HG03442 (cell line): ENCODE measurements around the gene PPP1R12B.
"Not testable (repeated sequence)": the region's sequence is repeated elsewhere in the genome, so short reads cannot be mapped to it uniquely, and the experiment has no call there.

Experiments used
- ATAC-seq: cut with Tn5 transposase; IDR thresholded peaks from one replicate; pipeline ENCODE4 v1.9.1; 2021; ENCODE audit warnings: mild to moderate bottlenecking, moderate library complexity; ENCODE audit not compliant: unreplicated experiment

PPP1R12B gene

GRCh38 chr1:202553560-202554038 is 205.1 kb downstream of the PPP1R12B start:
- no peak for ATAC-seq

- ATAC-seq = not testable (repeated sequence)
Observed at GRCh38 chr1:202554619-202555018, 206.1 kb downstream of the PPP1R12B start.

- ATAC-seq = not testable (repeated sequence)
Observed at GRCh38 chr1:202556037-202556436, 207.5 kb downstream of the PPP1R12B start.

DNA sequence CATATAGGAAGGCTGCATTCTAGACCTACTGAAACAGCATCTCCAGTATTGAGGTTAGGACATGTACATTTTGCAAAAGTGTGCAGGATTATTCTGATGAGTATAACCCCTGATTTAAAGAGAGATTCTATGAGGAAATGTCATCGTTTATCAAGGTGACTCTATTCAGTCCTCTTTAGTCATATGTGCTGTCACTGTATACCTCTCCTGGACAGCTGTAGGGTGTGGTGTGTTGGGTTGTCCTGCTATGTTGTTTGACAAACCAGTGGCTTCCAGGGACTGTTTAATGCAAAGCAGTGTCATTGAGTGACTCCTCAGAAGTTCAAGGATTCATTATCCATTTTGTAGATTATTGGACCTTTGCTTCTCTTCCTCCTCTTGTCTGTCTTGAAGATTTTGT is 209.2 kb downstream of the PPP1R12B start:
- not testable (repeated sequence) for ATAC-seq

DNA sequence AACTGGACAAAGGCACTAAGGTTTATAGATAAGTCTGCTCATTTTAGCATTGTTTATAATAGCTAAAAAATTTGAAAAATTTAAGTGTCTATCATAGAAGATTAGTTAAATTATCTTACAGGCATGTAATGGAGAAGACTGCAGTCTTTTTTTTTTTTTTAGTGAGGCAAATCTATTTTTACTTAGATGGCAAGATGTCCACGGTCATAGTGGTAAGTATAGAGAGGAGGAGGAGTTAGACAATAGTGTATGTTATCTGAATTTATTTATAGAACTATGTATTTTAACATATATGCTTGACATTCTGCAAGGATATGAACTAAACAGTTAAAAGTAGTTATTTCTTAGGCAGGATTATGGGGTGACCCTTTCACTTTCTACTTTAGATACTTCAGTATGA is 212.7 kb downstream of the PPP1R12B start:
- ATAC-seq = no peak

GRCh38 chr1:202561726-202562443 is 213.4 kb downstream of the PPP1R12B start:
- no peak for ATAC-seq

DNA sequence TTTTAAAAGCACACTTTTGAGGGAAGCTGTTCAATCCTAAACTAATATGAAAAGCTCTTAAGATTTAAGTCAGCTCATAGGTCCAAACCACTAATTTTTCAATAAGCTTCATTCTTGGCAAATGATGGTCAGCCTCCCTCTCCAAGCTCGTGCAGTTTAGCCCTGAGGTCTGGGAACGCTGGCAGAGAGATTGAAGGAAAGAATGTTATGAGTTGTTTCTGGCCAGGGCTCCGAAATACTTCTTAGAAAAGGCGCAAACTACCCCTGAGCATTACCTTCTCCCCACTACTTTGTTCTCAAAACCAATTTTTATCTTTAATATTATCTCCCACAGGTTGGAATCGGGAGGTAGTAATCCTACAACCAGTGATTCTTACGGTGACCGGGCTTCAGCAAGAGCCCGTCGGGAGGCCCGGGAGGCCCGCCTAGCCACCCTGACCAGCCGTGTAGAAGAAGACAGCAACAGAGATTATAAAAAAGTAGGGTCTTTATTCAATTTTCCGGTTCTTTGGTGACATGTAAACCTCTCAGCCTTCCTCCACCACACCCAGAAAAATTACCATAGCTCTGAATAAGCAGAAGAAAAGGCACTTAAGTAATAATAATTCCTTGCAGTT is 214.1 kb downstream of the PPP1R12B start:
- ATAC-seq = no peak

DNA sequence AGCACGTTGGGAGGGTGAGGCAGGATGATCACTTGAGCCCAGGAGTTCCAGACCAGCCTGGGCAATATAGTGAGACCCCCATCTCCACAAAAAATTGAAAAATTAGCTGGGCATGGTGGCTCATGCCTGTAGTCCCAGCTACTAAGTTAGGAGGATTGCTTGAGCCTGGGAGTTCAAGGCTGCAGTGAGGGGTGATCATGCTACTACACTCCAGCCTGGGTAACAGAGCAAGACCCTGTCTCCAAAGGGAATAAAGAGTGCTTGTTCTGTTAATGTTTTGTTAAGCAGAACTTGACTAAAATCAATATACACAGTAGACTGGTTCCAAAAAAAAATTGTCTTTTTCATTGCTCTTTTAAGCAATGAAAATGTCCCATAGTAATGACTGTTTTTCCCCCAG is 215.3 kb downstream of the PPP1R12B start:
- ATAC-seq = no peak

GRCh38 chr1:202564958-202565495 is 216.5 kb downstream of the PPP1R12B start:
- ATAC-seq = no peak

- ATAC-seq = peak; percentile 80
Observed at GRCh38 chr1:202565890-202566602, 217.5 kb downstream of the PPP1R12B start.

GRCh38 chr1:202567738-202568137 is 219.2 kb downstream of the PPP1R12B start:
- ATAC-seq = no peak

- no peak for ATAC-seq
Observed at GRCh38 chr1:202568410-202568809, 219.9 kb downstream of the PPP1R12B start.

DNA sequence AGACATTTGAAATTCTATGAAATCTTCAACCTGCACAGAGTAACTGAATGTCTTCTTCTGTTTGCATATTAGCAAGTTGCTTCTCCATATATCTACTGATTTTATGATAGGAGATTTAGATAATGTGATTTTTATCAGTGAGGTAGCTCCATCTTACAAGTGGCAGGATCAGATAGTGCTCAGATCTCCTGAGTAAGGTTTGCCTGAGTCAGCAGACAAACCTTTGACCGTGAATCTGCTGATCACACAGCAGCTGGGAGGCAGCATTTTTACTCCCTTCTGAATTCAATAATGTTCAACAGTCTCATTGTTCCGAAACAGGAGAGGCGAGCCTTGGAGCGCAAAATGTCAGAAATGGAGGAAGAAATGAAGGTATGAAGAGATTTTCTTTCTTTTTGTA is 220.3 kb downstream of the PPP1R12B start:
- ATAC-seq = no peak

- ATAC-seq = no peak
Observed at GRCh38 chr1:202569393-202570322, 221.2 kb downstream of the PPP1R12B start.

DNA sequence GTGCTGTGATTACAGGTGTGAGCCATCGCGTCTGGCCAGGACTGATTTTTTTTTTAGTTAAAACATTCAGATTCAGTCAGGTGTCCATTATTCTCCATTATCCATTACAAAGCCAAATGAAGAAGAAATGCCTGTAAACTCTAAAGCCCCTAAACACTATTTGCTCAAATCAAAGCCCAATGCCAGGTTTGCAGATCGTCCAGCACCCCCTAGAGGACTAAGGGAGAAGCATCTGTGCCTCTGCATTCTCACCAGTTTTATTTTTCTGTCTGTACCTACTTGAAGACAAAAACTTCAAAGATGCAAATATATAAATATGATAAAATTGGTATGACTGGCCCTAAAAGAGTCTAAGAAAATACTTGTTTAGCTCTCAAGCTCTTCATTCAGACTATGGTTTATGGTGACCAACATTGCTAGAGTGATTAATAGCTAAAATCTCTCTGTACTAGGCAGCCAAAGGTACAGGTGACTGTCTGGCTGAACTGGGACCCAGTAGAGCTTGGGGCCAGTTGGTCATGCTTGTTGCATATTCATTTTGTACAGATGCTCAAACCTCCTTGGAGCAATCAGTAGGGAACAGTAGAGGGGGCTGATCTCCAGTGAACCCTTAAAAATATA is 223.3 kb downstream of the PPP1R12B start:
- no peak for ATAC-seq

DNA sequence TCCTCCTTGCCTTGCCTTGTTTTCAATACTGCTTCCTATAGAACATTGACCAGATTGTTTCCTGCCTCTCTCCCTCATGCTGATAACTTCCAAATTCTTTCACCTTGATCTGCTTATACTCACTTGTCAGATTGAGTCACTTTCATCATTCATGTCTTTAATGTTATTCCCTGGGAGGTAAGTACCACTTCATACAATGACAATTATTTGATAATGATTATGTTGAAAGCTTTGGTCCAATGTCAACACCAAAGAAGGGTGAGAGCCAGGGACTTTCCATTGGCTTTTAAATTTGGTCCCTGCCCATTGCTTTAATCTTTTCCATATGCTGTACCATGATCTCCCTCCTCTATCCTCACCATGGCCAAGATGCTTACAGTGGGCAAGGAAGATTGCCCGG is 224.4 kb downstream of the PPP1R12B start:
- no peak for ATAC-seq

DNA sequence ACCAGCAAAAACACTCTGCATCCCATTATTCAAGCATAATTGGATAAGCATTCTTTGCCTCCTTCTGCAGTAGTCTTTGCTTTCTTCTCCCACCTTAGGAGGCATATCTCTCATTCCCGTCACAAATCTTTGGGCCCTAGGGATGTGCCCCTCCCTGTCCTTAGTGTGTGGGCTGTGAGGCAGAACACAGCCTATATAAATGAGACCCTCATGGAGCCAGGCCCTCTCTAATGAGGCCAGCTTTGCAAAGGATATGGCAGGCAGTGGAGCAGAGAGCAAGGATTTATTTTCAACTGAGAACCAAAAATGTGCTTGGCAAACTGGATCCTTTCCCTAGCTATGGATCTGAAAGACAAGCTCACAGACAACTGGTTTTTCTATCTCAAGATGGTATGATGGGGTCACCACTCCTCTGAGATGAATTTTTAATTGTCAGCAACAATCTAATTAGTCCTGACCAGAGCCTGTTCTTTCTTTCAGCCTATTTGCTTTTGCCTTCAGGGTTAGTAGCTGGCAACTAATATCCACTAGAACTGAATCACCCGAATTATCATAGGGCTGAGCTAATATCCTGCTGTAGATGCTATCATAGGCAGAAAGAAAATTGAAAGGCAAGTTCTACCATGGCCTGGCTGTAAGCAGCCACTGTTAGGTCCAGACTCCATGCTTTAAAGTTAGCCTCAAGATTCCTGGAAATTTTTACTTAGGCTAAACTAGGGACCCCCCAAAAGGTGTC is 227.6 kb downstream of the PPP1R12B start:
- ATAC-seq = no peak

DNA sequence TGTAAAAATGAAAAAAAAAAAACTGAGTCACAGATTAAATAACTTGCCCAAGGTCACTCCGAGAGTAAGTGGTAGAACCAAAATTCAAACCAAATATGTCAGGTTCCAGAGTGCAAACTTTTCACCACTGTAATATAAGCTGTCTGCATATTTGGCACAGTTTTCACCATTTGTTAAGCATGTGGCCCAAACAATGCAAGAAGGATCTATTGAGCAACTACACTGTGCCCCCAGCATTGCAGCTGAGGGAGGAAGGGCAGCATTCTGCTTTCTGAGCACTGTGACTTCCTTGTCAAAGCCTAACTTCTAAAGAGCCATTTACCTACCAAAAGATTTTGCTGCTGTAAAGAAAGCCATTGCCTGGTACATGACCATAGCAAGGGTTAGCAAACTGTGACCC is 228.3 kb downstream of the PPP1R12B start:
- no peak for ATAC-seq

GRCh38 chr1:202577381-202577780 is 228.9 kb downstream of the PPP1R12B start:
- no peak for ATAC-seq
